ENCODE results near the gene TXNRD3.

DNA sequence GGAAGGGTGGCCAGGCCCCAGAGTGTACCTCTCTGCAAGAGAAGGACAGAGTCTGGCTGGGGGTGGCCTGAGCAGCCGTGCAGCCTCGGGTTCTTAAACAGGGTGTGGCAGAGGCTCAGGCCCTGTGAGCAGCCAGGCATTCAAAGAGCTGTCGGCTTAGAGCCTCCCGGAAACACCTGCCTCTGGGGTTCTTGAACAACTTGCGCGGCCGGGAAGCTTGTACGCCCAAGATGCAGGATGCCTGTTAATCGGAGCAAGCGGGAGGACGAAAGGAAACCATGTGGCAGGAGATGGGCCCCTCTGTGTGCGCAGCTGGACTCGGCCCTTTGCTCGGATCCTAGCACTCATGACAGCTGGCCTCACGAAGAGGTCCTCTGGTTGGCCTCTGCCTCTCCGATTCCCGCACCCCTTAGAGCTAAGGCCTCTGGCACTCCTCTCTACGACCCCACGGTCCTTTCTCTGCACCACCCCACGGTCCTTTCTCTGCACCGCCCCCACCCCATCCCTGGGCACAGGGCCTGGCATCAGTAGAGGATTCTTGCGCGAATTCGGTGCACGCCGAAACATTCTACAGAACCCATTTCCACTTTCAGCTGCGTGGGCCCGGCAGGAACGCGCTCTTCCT is 23.9 kb upstream of the TXNRD3 start:
- TF ChIP-seq ZNF274 (IDR thresholded peaks at IDR 0.05; ENCODE audit: low read depth, low read length) (no peak), YY1 (IDR thresholded peaks at IDR 0.05; ENCODE audit: insufficient read depth, insufficient read length) (no peak), SUZ12 (IDR thresholded peaks at IDR 0.05; ENCODE audit: extremely low read depth, insufficient read depth, insufficient read length) (no peak)
